K562 (cell line): ENCODE measurements around the gene ADAM10. TPM values are rescaled to one million over a fixed set of nuclear protein-coding genes. Genes with fewer than 3 reads are reported as not detected.

Source experiments
- ATAC-seq: fragments of 200-7000 bp; cut with Tn5 transposase; 3 replicates; pipeline ENCODE4 v1.9.1; 2020; ENCODE audit warnings: moderate library complexity
- BruUV-seq: library from RNA; stranded (reverse); fragments of 400-500 nt; replicated peaks from 2 replicates; lab custom pipeline; 2021; lab: Mats Ljungman, UMichigan
- CTCF ChIA-PET: fragments of 300-600 bp; formaldehyde crosslinking; extraction: SDS; loops from one replicate; lab custom pipeline; 2021; ENCODE audit warnings: low intra/inter-chr PET ratio; lab: Yijun Ruan, JAX
- POLR2A ChIA-PET: fragments of 300-600, 350-650 bp; sonication (Branson Sonifier 250); formaldehyde crosslinking; extraction: SDS; loops from one replicate; lab custom pipeline; 2021; ENCODE audit warnings: antibody characterized with exemption, inconsistent platforms; lab: Yijun Ruan, JAX
- DNase-seq, 4 experiments: peaks; one replicate each; pipeline versions ENCODE4 v3.0.0 to v3.0.0-alpha.2; 2011 to 2018; ENCODE audit warnings: low spot score in 3 of 4, mixed read lengths in 3 of 4; ENCODE audit errors: extremely low read depth in 1 of 4
- FAIRE-seq: peaks from 2 replicates; lab custom pipeline; 2011; peaks lifted over from hg19 to GRCh38; lab: Jason Lieb, UNC
- H2AFZ ChIP-seq: 2 replicates; pipeline ENCODE4 v1.6.0; 2011; ENCODE audit warnings: low read depth, low read length, control low read depth, inconsistent platforms
- H3K27ac ChIP-seq: fragments of 200-600 bp; 3 replicates; pipeline ENCODE4 v1.8.0; 2011; ENCODE audit warnings: low read depth, mild to moderate bottlenecking, control low read depth, inconsistent platforms, low read length, moderate library complexity, mixed read lengths; ENCODE audit errors: extremely low read depth
- H3K27me3 ChIP-seq, 2 experiments: fragments of 300-600 bp in 1 of 2; 2 replicates in 1 of 2; 3 replicates in 1 of 2; pipeline versions ENCODE4 v1.6.0 to v1.8.0; 2011; ENCODE audit warnings: inconsistent platforms in 2 of 2, low read length in 2 of 2, mild to moderate bottlenecking in 1 of 2, mixed read lengths in 1 of 2, moderate library complexity in 1 of 2; ENCODE audit not compliant: control insufficient read depth in 2 of 2, insufficient read depth in 2 of 2
- H3K36me3 ChIP-seq: fragments of 300-600 bp; 3 replicates; pipeline ENCODE4 v1.8.0; 2011; ENCODE audit warnings: mild to moderate bottlenecking, low read length, inconsistent platforms; ENCODE audit not compliant: control insufficient read depth, insufficient read depth
- H3K4me1 ChIP-seq, 2 experiments: fragments of 200-600 bp in 1 of 2; replicated peaks in 1 of 2; 2 replicates in 1 of 2; 3 replicates in 1 of 2; pipeline versions ENCODE4 v1.5.1 to v1.8.0; 2011; ENCODE audit warnings: inconsistent platforms in 2 of 2, low read length in 2 of 2, mild to moderate bottlenecking in 1 of 2, mixed read lengths in 1 of 2, moderate library complexity in 1 of 2; ENCODE audit not compliant: control insufficient read depth in 2 of 2, insufficient read depth in 2 of 2
- H3K4me2 ChIP-seq: 2 replicates; pipeline ENCODE4 v1.6.1; 2011; ENCODE audit warnings: low read length, control low read depth, inconsistent platforms, mixed read lengths; ENCODE audit not compliant: insufficient read depth
- H3K4me3 ChIP-seq: fragments of 200-600 bp; sonication (generic), shearing (Covaris generic); 2 replicates; pipeline ENCODE4 v1.5.1; 2016; ENCODE audit warnings: control low read depth, inconsistent platforms
- H3K79me2 ChIP-seq: fragments of 200-600 bp; 3 replicates; pipeline ENCODE4 v1.8.0; 2011; ENCODE audit warnings: low read length, inconsistent platforms; ENCODE audit not compliant: control insufficient read depth, insufficient read depth
- H3K9ac ChIP-seq, 2 experiments: 2 replicates each; pipeline versions ENCODE4 v1.6.0 to v1.6.1; 2011; ENCODE audit warnings: low read depth in 2 of 2, low read length in 2 of 2, control low read depth in 1 of 2, inconsistent platforms in 1 of 2, mild to moderate bottlenecking in 1 of 2, mixed read lengths in 1 of 2; ENCODE audit not compliant: insufficient read depth in 1 of 2
- H3K9me1 ChIP-seq: one replicate; pipeline ENCODE4 v1.6.0; 2011; ENCODE audit warnings: inconsistent platforms, mild to moderate bottlenecking, low read length, moderate library complexity; ENCODE audit not compliant: control insufficient read depth, insufficient read depth
- H3K9me3 ChIP-seq: replicated peaks from 2 replicates; pipeline ENCODE4 v1.5.1; 2011; ENCODE audit warnings: low read depth, low read length, inconsistent platforms; ENCODE audit not compliant: control insufficient read depth, insufficient read depth
- H4K20me1 ChIP-seq: replicated peaks from 2 replicates; pipeline ENCODE4 v1.6.1; 2011; ENCODE audit warnings: low read length, inconsistent platforms, mixed read lengths; ENCODE audit not compliant: control insufficient read depth, insufficient read depth
- BCL6 ChIP-seq: fragments of 250-450 bp; sonication (Bioruptor Pico); IDR thresholded peaks from 2 replicates; pipeline ENCODE4 v1.4.0; 2020
- CHD2 ChIP-seq: IDR thresholded peaks from 2 replicates; pipeline ENCODE4 v1.6.1; 2011; ENCODE audit warnings: low read depth, low read length
- E4F1 ChIP-seq: fragments of 250-450 bp; sonication (Bioruptor Pico); IDR thresholded peaks from 2 replicates; pipeline ENCODE4 v1.5.0; 2021; ENCODE audit warnings: mild to moderate bottlenecking, borderline replicate concordance
- GABPB2 ChIP-seq: fragments of 250-450 bp; sonication (Bioruptor Pico); conservative IDR thresholded peaks from 2 replicates; pipeline ENCODE4 v1.5.1; 2021; ENCODE audit warnings: mild to moderate bottlenecking
- PCBP2 ChIP-seq: fragments of 200-400 bp; formaldehyde crosslinking; IDR thresholded peaks from 2 replicates; pipeline ENCODE4 v1.6.1; 2018; ENCODE audit warnings: low read length, low read depth, mild to moderate bottlenecking, moderate library complexity; ENCODE audit not compliant: poor library complexity, severe bottlenecking
- PPARD ChIP-seq: fragments of 250-450 bp; sonication (Bioruptor Pico); IDR thresholded peaks from 2 replicates; pipeline ENCODE4 v1.8.0; 2022; ENCODE audit warnings: inconsistent platforms, mild to moderate bottlenecking, moderate library complexity
- PRPF4 ChIP-seq: fragments of 200-400 bp; formaldehyde crosslinking; IDR thresholded peaks from one replicate; pipeline ENCODE4 v1.6.1; 2017; ENCODE audit warnings: low read length, low read depth, mild to moderate bottlenecking; ENCODE audit not compliant: insufficient read depth, poor library complexity, severe bottlenecking
- SIX5 ChIP-seq, 2 experiments: IDR thresholded peaks; 2 replicates each; pipeline ENCODE4 v1.6.1; 2011; ENCODE audit warnings: low read length in 2 of 2, borderline replicate concordance in 1 of 2, low read depth in 1 of 2, mild to moderate bottlenecking in 1 of 2, moderate library complexity in 1 of 2; ENCODE audit not compliant: insufficient read depth in 1 of 2
- SUPT5H ChIP-seq: fragments of 450-650 bp; IDR thresholded peaks from 2 replicates; pipeline ENCODE4 v1.6.1; 2016
- ZFP1 ChIP-seq: fragments of 450-650 bp; formaldehyde crosslinking; IDR thresholded peaks from 2 replicates; pipeline ENCODE4 v1.4.0; 2020; ENCODE audit warnings: mild to moderate bottlenecking, mixed read lengths
- ZNF133 ChIP-seq: fragments of 250-450 bp; sonication (Bioruptor Pico); IDR thresholded peaks from 2 replicates; pipeline ENCODE4 v1.4.0; 2020; ENCODE audit warnings: mild to moderate bottlenecking
- WGBS: fragments of 100-300 bp; shearing (Covaris generic); methylation state at CpG from one replicate; pipeline ENCODE4 v1.1.6; 2016; ENCODE audit warnings: low coverage, mixed read lengths; ENCODE audit not compliant: insufficient coverage; ENCODE audit errors: missing lambda C conversion rate; 5-methylcytosine and 5-hydroxymethylcytosine counted together
- in situ Hi-C: fragments of 300-500 bp; cut with MboI; formaldehyde crosslinking; loops from 4 replicates; pipeline ENCODE4 v1.15.0; 2018; ENCODE audit warnings: inconsistent platforms, mixed read lengths
- intact Hi-C: fragments of 100-400 bp; cut with micrococcal nuclease; formaldehyde crosslinking; loops from 2 replicates; pipeline ENCODE4 v1.14.2; 2022
- polyA plus RNA-seq, 8 experiments: library from polyadenylated mRNA; depleted of rRNA in 4 of 8; stranded (reverse) in 5 of 8; unstranded in 3 of 8; fragments of >200 nt; fragmentation: Nextera tagmentation in 2 of 8; fragmentation: Illumina TruSeq in 1 of 8; extraction: Ambion mirVana in 2 of 8; extraction: Trizol in 1 of 8; gene quantifications; 2 replicates each; pipeline versions ENCODE4 v1.2.1 to v1.2.3, GENCODE V29; 2011 to 2014; ENCODE audit warnings: inconsistent platforms in 1 of 8, missing spikeins in 1 of 8
- total RNA-seq, 7 experiments: library from RNA; depleted of rRNA in 6 of 7; stranded (reverse); fragments of >200 nt in 6 of 7; fragmentation: Illumina TruSeq in 2 of 7; extraction: Trizol in 2 of 7; gene quantifications; 2 replicates each; pipeline versions ENCODE4 v1.2.1 to v1.2.3, GENCODE V29; 2011 to 2021; ENCODE audit warnings: low replicate concordance in 1 of 7
- TF ChIP-seq, protein P1 (sequence below): fragments of 450-650 bp; IDR thresholded peaks from 2 replicates; pipeline ENCODE4 v1.6.1; 2016; ENCODE audit warnings: low read depth, mild to moderate bottlenecking, moderate library complexity

ADAM10 gene
- total and polyA plus RNA-seq, 9 of the 15 experiments (the other 6 are each of a cell fraction or from before 2014, with no cell fraction given) = 11.9 to 152 (median 57.3) TPM

DNA sequence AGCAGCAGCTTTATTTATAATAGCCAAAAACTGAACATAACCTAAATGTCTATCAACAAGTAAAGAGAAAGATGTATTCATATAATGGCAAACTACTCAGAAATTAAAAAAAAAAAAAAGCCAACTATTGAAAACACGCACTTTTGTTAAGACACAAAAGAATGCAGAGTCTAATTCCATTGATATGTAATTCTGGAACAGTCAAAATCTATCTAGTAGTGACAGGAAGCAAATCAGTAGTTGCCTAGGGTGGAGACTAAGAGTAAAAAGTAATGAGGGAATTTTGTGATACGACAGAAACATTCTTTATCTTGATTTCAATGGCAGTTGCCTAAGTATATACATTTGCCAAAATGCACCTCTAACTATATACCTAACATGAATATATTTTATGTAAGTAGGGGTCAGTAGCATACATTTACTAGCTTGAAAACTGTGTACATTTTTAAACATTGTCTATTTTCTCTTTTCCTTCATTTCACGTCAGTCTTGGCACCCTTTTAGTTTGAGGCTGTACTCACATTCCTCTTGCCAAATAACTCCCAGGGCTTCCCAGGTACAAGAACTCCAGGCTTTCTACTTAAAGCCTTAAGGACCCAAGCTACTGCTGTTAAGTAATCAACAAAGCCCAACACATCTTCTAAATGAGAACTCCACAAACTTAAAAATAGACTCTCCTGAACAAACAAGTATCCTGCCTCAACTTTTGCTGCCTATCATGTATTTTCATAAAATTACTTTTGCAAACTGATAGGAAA lies 54.7 kb downstream of the ADAM10 start:
- CTCF ChIA-PET = no interaction called here
- peaks cover 13% of the 10 kb centered on the region; the same call in 2 of the 3 replicates for H3K36me3 ChIP-seq
- H3K9ac ChIP-seq = no peak overlapping the region
- 62% methylated on average over 3 of the region's 3 CpGs for whole genome bisulfite sequencing
- FAIRE-seq (no peak), DNase-seq (no peak), ATAC-seq (no peak)
- 0 out of 2 replicates have a peak, but pooled peaks cover 9% of the 10 kb centered on the region for H4K20me1 ChIP-seq
- intact Hi-C loops = no loop called here
- TF ChIP-seq ZNF133 (CRISPR knock-in tag) (no peak), SIX5 (IDR thresholded peaks at IDR 0.05; ENCODE audit: borderline replicate concordance in 1 of 2, insufficient read depth in 1 of 2, low read depth in 1 of 2, low read length in 2 of 2) (no peak), CHD2 (no peak), ZFP1 (CRISPR knock-in tag) (no peak), GABPB2 (no peak), PCBP2 (no peak), BCL6 (CRISPR knock-in tag) (no peak), E4F1 (CRISPR knock-in tag) (no peak), SUPT5H (no peak), PPARD (CRISPR knock-in tag) (no peak), PRPF4 (no peak)
- TF ChIP-seq, protein P1, sequence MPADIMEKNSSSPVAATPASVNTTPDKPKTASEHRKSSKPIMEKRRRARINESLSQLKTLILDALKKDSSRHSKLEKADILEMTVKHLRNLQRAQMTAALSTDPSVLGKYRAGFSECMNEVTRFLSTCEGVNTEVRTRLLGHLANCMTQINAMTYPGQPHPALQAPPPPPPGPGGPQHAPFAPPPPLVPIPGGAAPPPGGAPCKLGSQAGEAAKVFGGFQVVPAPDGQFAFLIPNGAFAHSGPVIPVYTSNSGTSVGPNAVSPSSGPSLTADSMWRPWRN = no peak
- no peak overlapping the region for H2AFZ ChIP-seq
- H3K79me2 ChIP-seq = peaks cover 94% of the 10 kb centered on the region
- no TSS peak for BruUV-seq
- H3K9me3 ChIP-seq = peaks cover 9% of the 10 kb centered on the region; the same call in 1 of the 2 replicates
- H3K27ac ChIP-seq = peak overlapping the region; percentile 24; the same call in 1 of the 3 replicates
- POLR2A ChIA-PET = no interaction called here
- H3K4me2 ChIP-seq = no peak overlapping the region
- no peaks in the 10 kb centered on the region for H3K9me1 ChIP-seq
- H3K27me3 ChIP-seq = no peaks in the 10 kb centered on the region
- no peak overlapping the region for H3K4me3 ChIP-seq
- no peaks in the 10 kb centered on the region; a peak in 2 of 5 replicates for H3K4me1 ChIP-seq
- in situ Hi-C loops = no loop called here
